ENCODE results near the gene MYOZ1.
"Not testable (repeated sequence)": the region's sequence is repeated elsewhere in the genome, so short reads cannot be mapped to it uniquely, and the experiment has no call there.

- TF ChIP-seq CTCF, POLR2A (IDR thresholded peaks at IDR 0.05): not testable (repeated sequence)
Measured at GRCh38 chr10:73689596-73689995, 48.3 kb upstream of the MYOZ1 start.
